CD4-positive, alpha-beta T cell treated with Interleukin-15 for 4 hours (primary cell): Measurements from ENCODE around the gene SYTL3.

Experiments used
- DNase-seq: peaks from one replicate; pipeline ENCODE4 v3.0.0-alpha.2; 2020; ENCODE audit warnings: low spot score

SYTL3 gene

DNA sequence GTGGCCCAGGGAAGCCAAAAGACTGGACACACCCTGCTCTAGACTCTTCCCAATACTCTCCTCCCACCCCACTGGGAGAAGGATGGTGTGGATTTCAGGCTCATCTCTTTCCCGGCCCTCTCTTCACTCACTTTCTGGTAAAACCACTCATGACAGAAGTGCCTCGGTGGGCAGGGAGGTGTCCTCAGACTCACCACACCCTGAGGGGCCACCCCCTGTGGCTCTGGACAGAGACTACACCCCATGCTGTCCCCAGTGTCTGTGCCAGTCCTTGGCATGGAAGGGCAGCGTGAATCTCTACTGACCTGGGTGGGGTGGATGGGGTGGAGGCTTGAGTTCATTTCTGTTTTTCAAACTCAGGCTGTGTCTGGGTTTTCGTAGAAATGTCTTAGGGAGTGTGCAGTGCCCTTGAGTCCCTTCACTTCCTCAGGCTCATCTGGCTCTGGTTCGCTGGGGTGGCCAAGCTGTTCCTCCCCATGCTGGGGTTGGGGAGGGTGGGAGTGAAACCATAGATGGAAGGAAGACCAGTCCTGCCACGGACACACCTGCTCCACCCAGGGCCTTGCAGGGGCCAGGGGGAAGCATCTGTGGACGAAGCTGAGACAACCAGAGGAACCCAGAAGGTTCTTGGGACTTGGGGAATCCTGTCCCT, 110.2 kb downstream of the SYTL3 start:
- no peak for DNase-seq

DNA sequence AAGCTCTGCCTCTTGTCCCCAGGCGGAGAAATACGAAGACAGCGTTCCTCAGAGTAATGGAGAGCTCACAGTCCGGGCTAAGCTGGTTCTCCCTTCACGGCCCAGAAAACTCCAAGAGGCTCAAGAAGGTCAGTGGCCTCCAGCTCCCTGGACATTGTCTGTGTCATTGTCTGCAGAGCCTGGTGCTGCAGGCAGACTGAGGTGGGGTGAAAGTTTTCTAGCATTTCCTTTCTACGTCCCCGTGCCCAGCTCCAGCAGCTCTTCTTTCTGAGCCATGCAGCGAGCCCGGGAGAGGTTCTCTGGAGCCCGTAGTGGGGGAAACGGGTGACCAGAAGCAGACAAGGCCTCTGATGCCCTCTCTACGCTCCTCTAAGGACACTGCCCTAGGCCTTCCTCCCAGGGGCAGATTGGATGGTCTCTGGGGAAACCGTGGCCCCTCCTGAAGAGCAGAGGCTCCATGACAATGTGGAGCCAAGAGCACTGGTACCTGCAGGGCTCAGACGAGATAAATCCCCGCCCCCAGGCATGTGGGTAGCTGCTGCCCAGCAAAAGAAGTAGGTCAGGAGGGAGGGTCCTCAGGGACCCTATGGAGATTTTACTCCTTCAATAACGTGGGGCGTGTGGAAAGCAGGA, 110.9 kb downstream of the SYTL3 start:
- DNase-seq, result no peak

DNA sequence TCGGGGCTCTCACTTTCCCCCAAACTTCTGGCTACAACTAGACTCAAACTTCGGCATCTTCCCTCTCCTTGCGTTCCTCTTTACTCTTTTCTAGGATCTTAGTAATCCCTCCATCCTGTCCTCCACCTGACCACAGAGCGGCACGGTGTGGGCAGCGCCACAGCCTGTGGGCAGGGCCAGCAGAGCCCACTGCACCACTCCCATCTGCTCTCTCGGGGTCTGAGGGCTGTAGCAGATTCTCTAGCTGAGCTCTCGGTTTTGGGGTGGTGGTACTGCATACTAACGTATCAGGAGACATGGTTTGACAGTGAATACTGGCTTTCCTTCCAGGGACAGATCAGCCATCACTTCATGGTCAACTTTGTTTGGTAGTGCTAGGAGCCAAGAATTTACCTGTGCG, 111.9 kb downstream of the SYTL3 start:
- DNase-seq, result no peak

DNA sequence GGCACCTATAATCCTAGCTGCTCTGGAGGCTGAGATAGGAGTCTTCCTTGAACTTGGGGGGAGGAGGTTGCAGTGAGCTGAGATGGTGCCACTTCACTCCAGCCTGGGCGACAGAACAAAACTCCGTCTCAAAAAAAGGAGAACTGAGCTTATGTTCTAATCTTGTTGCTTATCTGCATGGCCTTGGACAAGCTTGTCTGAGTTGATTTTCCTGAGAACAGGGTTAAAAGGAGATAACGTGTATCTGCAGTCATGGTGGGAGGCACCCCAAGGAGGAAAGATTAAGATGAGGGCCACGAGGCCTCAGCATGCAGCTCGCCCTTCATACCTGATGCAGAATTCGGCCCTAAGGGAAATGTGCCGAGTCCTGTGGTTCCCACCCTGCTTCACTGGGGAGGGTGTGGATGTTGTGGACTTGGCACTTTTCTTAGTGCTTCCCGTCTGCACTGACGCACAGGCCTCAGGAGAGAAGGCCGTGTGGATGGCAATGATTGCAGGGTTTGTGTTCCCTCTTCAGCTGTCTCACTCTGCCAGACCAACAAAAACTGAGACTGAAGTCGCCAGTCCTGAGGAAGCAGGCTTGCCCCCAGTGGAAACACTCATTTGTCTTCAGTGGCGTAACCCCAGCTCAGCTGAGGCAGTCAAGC, 113.1 kb downstream of the SYTL3 start:
- DNase-seq, result no peak

DNA sequence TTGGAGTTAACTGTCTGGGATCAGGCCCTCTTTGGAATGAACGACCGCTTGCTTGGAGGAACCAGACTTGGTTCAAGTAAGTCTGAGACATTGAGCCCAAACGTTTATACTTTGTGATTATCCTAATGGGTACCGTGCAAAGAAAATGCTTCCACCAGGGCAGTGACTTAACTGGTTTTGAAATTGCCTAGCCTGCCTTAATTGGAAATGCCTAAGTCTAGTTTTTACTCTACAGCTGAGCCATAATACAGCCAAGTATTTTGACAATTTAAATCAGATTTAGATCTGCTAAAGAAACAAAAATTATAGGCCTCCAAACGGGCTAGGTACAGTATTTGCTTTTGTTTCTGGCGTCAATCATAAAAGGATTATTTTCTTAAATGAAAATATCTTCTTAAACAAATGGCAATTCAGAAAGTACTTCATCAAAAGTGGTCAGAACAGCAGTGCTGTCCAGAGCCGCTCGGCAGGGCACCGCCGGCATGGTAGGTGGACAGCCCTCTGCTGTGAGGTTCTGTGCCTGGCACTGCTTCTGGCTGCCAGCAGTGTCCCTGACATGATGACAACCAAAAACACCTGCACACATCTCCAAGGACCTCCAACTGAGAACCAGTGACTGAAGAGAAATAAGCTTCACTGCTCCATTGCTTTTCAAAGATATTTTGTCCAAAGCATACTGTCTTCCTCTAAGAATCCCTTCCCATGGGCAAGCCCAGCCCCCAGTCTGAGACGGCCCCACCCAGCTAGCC, 113.8 kb downstream of the SYTL3 start:
- no peak for DNase-seq

DNA sequence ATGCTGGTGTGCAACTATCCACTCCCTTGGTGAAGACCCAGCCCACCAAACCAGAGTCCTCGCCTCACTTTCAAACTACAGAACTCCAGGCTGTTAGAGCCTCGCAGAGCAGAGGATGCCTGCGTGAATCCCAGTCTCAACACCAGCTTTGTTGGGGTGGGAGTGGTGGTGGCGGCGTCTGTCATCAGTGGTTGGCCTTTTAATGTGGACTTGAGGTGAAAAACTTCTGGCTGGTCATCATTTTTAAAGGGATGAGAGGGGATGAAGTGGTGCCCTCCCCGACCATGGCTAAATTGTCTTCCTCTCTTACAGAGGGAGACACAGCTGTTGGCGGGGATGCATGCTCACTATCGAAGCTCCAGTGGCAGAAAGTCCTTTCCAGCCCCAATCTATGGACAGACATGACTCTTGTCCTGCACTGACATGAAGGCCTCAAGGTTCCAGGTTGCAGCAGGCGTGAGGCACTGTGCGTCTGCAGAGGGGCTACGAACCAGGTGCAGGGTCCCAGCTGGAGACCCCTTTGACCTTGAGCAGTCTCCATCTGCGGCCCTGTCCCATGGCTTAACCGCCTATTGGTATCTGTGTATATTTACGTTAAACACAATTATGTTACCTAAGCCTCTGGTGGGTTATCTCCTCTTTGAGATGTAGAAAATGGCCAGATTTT, 114.5 kb downstream of the SYTL3 start:
- no peak for DNase-seq

DNA sequence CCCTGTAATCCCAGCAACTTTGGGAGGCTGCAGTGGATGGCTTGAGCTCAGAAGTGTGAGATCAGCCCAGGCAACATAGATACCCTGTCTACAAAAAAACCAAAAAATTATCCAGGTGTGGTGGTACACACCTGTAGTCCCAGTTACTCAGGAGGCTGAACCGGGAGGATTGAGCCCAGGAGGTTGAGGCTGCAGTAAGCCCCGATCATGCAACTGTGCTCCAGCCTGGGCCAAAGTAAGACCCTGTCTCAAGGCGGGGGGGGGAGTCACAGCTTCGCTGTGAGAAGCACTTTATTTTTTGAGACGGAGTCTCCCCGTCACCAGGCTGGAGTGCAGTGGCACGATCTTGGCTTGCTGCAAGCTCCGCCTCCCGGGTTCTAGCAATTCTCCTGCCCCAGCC, 115.1 kb downstream of the SYTL3 start:
- DNase-seq, result no peak

DNA sequence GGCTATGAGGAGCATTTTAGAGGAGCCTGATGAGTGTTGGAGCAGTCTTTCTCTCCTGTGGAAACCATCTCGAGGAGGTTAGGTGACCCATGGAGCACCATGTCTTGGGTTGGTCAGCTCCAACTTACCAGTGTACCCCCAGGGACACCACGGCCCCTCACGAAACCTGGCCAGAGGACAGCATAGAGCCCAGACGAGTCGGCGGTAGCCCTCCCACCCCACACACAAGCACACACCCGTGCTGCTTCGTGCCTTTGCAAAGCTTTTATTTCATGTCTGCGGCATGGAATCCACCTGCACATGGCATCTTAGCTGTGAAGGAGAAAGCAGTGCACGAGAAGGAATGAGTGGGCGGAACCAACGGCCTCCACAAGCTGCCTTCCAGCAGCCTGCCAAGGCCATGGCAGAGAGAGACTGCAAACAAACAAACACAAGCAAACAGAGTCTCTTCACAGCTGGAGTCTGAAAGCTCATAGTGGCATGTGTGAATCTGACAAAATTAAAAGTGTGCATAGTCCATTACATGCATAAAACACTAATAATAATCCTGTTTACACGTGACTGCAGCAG, 115.7 kb downstream of the SYTL3 start:
- DNase-seq, result no peak

DNA sequence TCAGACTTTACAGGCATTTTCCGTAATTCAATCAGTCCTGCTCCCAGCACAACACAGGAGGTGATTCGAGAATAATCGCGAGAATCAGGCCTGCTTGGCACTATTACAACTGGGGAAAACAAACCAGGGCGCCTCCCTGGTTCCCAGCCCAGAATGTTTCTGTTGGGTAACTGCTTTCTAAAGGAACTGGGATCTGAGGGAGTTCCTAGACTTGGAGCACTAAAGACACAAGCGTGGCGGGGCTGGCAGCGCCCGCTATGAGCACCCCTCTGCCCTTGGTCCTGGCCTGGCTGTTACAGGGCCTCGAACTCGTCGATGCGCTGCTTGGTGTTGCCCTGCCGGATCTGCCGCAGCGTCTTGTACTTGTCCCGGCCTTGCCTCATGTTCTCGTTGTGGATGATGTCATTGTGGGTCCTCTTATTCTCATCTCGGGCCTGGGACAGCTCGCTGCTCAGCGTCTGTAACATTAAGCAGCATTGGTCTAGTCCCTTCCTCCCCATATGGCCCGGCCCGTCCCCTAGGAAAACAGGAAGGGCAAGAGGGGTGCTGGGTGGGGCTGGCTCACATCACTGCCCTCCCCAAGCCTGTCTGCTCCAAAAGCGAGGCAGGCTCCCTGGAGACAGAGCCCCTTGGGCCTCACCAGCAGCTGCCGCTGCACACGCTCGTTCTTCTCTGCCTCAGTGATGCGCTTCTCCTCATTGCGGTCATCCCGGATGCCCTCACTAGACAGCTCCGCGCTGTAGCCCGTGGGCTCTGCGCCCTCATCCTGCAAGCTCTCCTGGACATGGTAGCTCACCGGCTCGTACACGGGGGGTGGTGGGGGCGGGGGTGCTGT, 117.0 kb downstream of the SYTL3 start:
- DNase-seq, result no peak

DNA sequence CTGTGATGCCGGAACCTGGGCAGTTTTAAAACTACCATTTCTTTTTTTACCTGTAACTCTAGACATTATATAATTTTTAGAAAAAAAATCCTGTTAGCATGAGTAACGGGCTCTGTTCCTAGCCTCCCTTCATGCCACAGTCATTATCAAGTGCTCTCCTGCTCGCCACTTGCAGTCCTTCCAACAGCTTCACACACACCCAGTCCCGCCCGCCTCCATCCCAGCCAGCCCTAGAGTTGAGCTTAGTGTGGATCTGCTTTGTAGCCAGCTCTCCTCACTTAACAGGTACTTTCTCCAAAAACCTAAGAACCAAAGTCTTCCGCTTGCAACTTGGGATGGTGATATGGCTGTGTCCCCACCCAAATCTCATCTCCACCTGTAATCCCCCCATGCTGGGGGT, 117.9 kb downstream of the SYTL3 start:
- DNase-seq, result no peak

DNA sequence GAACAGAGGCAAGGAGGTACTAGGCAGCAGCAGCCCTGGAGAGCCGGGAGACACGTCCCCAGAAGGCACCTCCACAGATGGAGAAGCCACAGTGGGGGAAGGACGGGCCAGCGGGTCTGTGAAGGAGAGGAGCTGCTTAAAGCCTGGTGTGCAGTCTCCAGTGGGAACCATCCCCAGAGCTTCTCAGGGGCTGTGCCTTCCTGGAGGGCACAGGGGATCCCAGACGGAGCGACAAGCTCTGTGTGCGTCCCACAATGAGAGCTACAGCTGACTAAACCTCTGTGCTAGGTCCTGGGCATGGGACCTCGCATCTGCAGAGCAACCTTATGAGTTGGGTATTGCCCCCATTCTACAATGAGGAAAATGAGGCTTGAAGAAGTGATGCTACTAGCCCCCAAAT, 118.6 kb downstream of the SYTL3 start:
- no peak for DNase-seq

DNA sequence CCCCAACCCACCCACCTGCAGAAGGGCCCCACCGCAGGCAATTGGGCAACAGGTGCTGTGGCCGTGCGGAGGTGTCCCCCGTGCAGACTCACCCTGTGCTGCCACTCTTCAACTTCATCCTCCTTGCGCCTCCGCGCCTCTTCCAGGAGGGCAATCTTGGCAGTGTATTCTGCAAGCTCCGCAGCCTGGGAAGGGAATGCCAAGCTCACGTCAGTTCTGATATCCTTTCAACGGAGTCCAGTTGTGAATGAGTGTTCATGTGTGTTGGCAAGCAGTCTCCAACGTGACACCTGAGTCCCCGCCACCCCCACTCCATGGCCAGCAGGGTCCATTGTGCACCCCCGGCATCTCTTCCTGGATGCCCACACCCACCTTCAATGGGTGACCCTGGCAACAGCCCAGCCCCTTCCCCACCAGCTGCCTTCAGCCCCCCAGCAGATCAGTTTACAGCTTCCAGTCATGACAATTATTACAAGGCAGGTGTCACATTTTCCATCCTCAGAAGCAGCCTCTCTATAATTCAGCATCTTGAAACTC, 119.4 kb downstream of the SYTL3 start:
- no peak for DNase-seq

DNA sequence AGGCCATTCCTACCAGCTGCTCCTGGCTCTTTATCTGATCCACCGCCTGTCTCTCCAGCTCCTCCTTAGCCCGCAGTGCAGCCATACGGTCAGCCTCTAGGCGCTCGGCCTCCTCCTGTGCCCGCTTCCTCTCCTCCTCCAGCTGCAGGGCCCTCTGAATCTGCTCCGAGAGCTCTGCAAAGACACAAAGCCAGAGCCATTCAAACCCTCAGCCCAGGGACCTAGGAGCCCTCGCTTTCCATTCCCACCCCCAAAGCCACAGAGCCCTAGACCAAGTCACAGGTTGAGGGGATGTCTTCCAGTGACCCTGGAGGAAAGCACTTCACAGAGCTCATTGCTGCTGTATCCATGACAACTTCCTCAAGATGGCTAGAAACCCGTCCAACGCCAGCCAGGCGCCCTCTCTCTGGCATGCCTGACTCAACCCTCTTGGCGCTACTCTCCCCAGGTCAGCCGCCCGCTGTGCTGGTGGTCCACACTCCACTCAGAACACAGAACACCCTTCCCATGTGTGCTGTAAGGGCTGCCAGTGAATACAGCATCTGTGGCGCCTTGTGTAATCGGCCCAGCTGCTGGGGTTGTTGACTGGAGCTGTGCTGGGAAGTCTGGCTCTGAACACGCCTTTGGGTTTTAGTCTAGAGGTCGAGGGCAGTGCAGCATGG, 120.0 kb downstream of the SYTL3 start:
- DNase-seq, result no peak

DNA sequence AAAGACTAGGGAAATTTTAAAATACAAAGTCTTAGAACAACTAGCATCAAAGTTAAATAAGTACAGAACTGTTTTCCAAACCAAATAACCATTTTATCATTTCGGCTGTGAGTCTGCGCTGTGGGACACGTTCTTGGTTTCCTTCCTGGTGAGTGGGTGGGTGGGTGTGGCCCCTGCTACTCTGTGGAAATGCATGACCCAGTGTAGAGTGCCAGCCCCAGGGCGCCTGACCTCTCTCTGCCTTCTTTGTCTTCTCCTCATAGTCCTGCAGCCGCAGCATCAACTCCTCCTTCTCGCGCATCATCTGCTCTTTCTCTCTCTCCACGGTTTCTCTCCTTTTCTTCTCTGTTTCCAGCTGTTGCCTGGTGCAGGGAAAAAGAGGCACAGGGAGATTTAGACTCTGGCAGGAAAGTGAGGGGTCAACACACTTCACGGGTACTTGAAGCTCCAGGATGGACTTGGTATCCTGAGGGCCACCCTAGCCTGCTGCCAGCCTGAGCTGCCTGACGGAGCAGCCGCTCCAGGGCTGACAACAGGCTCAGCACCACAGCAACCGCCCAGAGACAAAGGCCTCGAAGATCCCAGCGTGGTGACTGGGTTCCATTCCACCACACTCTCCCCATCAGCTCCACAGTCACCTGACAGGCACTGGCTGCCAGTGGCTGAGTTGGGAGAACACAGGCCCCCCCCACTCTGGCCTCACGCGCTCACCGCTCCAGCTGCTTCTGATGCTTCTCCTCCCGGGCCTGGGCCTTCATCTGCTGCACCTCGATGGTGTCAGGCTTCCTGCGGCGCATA, 120.9 kb downstream of the SYTL3 start:
- no peak for DNase-seq

DNA sequence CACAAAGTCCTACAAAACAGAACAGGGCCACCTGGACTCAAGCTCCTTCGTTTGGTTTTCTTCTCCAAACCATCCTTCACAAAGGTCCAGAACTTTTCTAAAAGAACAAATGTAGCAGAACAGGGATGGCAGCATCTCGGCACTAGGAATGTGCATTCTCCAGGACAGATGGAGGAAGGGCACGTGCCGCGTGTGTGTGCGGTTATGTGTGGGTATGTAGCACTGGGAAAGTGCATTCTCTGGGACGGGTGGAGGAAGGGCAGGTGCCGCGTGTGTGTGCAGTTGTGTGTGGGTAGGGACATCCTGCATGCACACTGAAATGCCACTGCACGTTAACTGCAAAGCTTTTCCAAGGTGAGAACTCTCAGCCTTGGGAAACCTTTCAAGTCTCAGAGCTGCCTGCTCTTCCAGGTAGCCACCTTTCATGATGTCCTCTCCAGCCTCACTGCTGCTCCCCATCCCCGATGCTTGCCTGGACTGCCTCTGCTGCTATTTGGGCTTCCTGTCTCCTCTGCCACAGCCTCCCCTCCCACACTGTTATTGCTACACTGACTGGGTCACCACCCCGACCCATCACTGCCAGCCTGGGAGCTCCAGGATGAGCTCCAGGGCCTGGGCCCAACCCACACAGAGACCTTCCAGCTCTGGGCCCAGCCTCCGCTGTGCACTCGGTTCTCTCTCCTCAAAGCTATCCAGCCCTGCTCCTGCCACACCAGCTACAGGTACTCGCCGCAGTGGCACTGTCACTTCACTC, 121.7 kb downstream of the SYTL3 start:
- no peak for DNase-seq

DNA sequence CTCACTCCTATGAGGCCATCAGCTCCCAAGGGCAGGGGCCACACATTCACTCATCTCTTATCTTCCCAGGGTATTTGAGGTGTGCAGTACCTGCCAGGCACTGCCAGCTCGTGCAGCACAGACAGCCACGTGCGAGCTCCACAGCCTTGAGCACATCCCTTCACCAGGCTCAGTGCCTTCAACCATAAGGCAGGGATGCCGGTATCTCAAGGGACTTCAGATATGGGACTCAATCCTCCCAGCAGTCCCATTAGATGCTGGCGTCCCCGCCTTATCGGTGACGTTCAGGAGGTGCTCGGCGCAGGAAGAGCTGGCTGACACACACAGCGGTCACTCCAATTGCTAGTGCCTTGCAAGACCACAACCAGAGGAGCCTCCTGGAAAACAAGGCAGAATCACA, 122.3 kb downstream of the SYTL3 start:
- no peak for DNase-seq

DNA sequence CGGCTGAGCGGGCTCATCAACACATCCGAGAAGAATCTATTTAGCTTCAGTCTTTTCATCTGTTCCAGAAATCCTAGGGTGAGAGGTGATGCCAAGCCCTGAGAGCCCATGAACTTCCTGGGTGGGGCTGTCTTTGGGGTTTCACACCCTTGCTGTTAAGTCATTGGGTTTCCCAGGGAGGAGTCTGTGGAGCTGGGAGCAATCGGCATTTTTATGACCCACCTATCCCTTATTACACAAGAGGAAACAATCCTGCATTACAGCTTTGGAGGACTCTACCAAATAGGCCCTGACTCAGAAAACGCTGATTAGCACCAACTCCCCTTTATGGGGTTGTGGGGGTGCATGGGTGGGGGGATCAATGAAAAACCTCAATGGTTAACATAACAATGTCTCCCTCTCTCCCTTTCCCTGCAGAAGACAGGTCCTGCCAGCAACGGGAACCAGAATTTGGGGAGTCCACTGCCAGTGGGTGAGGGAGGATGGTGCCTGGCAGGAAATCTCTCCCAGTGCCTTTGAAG, 123.1 kb downstream of the SYTL3 start:
- no peak for DNase-seq
